GM18526 (cell line): ENCODE results near the gene FOXJ1.

Experiments used
- POLR2A ChIP-seq: IDR thresholded peaks from 3 replicates; pipeline ENCODE4 v1.6.1; 2011; ENCODE audit not compliant: insufficient read length; ENCODE audit errors: extremely low read depth

Gene FOXJ1

DNA sequence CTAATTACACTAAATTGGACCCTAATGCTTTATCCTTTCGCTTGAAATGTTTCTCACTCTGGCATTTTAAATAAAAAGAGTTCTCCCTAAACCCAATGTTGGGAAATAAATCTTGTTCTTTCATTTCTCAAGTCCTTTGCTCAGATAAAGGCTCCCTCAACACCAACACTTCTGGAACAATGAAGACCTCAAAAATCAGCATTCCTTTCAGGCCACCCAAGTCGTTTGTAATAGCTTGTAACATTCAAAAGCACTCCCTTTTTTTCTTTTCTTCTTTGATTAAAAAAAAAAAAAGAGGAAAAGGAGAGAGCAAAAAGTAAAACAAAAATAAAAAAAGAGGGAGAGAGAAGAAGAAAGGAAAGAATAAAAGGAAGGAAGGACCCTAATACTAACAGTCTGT lies 23.3 kb upstream of the FOXJ1 start:
- TF ChIP-seq POLR2A, result no peak

DNA sequence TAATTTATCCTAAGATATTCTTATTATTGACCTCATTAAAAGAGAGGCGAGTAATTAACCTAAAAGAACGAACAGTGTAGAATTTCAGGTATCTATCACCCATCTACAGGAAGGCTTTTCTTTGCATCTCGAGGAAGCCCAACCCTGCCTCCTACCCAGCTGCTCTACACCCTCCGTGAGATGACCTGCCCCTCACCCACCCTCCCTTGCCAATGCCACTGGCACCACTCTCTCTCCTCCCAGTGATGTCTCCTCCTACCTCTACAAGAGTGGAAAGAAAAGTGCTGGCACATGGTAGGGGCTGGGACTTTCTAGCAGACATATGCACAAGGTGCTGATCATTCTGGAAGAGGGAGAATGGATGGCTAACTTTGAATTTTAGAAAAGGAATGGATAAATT lies 22.9 kb upstream of the FOXJ1 start:
- no peak for TF ChIP-seq POLR2A

DNA sequence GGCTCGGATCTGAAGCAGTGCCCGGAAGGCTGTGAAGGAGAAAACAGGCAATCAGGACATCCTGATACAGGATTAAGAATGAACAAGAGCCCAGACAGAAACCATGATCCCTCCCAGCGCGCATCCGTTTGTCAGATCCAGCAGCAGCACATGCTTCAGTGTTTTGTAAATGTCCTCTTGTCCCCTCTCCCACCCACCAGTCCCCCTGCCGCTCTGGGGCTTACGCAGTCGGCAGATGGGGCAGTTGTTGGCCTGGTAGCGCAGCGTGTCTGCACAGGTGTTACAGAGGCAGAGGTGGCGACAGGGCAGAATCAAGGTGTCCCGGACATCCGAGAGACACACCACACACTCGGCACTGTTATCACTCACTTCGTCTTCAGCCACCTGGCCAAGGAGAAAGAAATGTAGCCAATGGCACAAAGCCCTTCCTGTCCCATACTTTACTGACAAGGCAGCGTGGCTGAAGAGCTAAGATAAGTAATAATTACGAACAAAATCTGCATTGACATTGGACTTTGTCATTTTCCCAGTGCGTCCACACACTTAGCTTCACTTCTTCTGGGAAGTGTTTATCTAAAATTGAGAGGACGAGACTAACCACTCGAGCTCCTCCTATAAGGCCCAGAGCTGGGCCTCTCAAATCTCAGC lies 20.7 kb upstream of the FOXJ1 start:
- TF ChIP-seq POLR2A, result no peak

DNA sequence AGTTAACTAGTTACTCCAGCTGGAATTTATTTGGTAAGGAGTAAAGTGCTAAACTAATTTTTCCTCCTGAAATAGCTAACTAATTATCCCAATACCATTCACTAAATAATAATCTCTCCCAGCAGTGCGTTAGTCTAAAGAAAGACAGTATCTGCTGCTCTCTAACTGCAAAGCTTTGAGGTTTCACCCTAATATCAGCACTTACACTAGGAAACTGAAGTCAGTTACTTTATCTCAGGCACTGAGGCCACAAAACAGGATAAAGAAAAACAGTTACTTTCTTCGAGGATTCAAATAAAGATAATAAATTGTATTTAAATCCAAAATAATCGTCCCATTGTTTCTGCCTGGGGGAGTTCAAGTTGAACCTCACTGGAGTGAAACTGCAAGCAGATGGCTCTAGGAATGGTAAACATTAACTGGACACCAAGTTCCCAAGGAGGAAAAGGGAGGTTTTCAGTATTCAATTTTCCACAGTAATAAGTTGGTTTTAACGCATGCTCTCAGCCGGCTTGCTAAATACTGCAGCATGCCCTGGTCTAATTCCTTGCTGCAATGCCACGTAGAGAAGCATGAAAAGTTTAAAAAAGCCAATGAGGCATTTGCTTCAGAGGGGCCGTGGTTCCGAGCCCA lies 20.0 kb upstream of the FOXJ1 start:
- no peak for TF ChIP-seq POLR2A

DNA sequence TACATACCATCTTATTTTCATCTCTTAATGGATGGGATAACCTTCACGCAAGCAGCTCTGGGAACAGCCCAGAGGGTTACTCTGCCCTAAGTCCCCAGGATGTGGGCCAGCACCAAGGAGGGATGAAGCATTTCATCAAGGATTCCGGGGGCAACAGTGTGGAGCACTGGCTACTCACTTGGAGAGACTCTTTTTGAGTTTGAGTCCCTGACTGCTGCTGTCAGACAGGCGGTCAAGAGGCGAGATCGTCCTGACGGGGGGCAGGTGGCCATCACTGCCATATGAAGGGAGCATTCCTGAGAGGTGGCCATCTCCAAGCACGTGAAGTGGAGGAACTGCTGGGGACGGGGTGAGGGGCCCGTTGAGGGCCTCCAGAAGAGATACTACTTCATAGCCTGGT lies 18.1 kb upstream of the FOXJ1 start:
- no peak for TF ChIP-seq POLR2A

DNA sequence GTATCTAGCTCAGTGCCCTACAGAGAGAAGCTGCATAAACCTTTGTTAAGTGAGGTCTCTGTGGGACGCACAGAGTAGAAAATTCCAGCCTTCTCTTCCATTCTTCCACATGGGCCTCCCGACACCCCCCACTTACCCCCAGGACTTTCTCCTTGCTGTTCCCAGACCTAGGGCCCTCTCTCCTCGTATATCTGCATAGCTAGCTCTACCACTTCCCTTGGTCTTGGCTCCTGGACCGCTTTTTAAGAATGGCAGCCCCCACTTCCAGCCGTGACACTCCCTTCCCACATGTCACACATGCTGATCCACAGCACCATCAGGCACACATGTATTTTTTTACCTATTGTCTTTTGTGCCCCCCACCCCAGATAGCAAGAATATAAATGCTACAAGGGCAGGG lies 16.7 kb upstream of the FOXJ1 start:
- TF ChIP-seq POLR2A, result no peak

DNA sequence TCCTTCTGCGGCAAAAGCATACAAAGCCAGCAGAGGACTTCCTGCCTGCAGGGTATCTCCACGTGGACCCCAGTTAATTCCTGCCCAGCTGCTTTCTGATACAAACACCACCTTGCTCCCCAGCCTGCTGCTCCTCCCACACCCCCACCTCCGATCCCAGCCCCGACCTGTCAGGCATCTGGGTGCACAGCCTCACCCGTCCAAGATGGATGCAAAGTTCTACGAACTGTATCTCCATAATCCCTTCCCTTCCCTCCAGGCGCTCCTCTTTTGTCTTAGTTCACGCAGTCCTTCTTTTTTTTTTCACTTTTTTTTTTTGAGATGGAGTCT lies 15.6 kb upstream of the FOXJ1 start:
- TF ChIP-seq POLR2A, result no peak

DNA sequence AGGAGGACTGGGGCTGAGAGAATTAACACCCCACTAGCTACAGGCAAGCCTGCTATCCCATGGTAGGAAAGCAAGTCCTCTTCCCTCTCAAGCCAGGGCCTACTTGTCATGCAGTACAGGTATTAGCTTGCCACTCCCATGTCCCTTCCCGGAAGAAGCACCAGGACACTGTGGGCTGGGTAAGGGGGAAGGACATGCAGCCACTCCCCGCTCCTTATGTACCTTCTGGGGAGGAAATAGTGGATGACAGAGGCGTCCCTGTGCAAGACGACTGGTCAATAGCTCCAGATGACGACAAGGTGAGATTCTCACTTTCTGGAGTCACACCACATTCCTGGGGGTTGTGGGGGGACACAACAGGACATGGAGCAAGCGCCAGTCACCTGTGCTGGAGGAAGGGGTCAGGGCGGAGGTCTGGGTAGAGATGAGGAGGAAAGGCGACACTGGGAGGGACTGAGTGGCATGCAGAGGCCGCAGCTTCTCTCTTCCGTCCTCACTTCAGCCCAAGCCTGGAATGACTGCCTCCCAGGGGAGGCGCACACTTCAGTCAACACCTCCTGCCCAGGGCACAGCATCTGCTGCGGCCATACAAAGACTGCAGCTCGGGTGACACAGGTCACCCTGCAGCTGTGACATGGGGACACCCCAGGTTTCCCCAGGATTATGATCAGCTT lies 15.1 kb upstream of the FOXJ1 start:
- TF ChIP-seq POLR2A, result no peak

DNA sequence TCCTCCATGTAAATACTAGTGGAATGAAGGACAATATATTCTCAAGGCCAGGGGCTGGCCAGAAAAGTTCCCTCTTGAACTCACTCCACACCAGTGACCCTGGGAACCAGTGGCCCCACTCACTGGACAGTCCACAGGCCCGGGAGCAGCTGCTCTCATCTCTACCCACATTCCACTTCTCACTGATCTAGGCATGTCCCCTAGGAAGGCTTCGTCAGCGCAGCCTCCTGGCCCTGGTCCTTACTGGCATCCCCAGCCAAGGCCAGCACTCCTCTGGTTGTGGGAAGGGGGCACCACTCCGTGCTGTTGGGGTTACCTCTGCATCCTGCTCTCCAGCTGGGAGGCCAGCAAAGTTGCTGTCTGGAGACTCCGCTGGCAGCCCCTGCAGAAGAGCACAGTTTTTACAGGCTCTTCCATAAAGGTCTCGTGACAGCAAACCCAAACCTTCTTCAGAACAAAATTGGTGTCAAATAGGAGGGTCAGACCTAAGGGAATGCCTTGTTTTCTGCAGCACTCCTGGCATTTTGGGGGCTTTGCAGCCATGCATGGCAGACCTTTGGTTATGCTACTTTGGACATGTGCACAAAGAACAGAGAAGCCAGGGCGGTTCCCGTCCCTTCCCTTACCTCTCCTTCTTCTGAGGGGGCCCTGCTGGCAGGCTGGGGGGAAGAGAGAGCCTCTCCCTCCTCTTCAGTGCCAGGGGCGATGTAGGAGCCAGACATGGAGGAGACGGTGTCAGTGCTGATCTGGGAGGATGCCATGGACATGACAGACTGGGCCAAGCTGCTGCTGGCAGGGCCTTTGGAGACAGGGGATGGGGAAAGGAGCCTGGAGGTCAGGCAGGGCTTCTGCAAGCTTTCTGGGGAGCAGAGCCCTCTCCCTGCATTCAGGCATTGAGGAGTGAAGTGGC lies 14.1 kb upstream of the FOXJ1 start:
- TF ChIP-seq POLR2A, result no peak

DNA sequence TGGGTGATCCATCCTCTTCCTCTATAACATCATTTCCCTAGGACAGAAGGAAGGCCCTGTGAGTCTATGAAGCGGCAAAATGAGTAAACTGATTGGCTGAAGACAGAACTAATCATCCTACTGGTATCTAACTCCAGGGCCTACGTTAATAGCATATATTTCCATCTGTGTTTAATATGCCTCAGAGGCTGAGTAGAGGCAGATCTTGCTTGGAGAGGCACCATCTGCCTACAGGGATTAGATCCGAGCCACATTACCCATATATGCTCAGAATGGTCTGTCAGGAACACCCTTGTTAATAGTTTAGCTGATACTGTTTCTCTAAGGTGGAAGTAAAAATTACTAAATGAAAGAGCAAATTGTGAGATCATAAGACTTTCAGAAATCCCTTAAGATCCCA lies 13.2 kb upstream of the FOXJ1 start:
- TF ChIP-seq POLR2A, result no peak

DNA sequence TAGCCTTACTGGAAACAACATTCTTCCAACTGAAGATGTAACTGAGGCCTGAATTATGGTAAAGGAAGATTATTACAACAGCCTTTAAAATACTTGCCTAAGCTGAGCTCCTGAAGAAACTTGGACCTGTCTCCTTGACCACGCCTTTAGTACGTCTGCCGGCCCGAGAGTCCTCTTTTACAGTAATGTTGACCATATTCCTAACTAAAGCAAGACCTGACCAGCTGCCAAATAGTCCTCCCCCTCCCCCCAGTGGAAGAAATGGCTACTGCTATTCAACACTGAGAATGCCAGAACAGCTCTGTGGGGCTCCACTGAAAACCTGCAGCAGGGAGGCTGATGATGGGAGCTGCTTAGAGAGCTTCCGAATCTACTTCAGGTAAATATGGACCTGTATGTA lies 12.6 kb upstream of the FOXJ1 start:
- TF ChIP-seq POLR2A, result no peak

DNA sequence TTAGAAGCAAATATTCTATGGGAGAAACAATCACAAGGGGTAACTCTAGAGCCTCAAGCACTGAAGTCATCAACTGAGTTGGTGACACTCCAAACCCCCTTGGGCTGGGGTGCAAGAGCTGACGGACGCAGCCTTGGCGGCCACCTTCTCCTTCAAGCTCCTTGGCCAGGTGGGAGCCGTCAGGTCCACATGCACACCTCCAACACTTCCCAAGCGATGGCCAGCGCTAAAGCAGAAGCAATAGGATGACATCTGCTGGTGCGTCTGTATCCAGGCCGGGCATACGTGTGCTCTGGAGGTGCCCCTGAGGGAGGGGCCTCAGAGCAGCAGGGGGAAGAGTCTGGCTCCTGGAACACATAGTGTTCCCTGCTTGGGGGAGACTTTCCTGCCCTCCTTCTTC lies 12.2 kb upstream of the FOXJ1 start:
- TF ChIP-seq POLR2A, result no peak

DNA sequence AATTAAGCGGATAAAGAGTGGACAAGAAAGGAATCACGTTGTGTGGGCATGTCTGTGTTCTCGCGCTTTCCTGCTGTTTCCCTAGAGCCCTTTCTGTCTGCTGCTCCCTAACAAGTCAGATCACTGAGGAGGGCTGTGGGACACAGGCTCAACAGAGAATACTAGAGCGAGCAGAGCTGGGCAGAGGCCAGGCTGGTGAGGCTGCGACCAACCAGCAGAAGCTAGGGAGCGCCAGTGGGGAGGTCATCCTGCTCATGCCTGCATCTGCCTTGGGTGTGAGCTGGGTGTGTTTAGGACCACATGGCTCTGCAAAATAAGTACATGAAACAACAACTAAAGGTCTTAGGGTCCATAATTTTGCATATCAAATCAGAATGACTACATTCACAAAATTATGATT lies 11.5 kb upstream of the FOXJ1 start:
- TF ChIP-seq POLR2A, result no peak

DNA sequence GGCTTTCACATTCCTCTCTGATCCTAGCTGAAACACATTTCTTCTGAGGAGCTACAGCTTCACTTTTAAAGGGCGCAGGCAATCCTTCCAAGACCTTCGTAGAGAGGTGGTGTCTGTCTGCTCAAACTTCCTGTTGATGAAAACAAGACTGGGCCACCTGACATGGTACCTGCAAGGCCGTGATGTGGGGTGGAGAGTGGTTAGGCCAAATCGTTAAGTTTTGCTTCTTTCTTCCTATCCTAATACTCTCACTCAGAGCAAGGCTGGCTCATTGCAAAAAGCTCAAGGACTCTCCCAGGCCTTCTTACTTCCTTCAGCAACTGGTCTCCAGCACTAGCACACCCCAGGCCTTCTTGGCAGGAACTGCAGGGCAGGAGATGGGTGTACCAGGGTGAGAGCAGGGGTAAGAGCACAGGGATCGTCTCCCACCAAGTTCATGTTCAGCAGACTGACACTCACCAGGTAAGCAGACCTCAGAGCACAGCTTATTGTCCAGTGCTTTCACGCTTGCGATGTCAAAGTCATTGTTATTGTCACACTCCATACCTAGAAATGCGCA lies 10.9 kb upstream of the FOXJ1 start:
- TF ChIP-seq POLR2A, result no peak
